ENCODE measurements around the gene ALDH6A1.
A peak's percentile ranks its signal among the peaks of the same experiment; 100 is the strongest.

Gene ALDH6A1

DNA sequence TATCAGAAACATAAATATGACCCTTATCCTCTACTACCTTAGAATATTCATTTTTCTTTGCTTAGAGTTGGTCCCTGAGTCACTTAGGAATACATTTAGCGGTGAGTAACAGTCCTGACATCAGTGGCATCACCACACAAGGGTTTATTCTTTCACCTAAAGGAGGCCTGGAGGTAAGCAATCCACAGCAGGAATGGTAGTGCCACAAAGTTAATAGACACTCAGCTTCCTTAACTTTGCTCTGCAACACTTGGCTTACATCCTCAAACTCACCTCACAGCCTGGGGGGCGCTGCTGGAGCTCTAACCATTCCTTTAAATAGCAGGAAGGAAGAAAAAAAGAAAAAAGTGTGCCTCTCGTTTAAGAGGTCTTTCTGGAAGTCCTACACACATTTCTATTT lies 36.0 kb downstream of the ALDH6A1 start:
- no peak for DNase-seq

DNA sequence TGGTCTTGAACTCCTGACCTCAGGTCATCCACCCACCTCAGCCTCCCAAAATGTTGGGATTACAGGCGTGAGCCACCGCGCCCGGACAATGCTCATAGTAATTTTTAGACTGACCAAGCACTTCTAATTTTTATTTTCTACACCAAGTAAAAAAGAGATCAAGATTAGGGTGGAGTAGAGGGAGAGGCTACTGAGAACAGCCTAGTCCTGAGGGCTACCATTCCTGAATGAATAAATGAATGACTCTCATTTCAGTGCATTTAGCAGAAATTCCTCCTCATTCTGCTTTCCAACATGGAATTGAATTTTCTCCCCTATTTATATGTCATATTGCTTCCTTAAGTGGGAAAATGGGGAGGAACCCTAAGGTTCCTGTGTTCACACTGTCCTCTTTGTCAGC lies 38.7 kb downstream of the ALDH6A1 start:
- DNase-seq, result no peak

GRCh38 chr14:74042296-74042695 lies 42.0 kb downstream of the ALDH6A1 start:
- DNase-seq, result no peak

DNA sequence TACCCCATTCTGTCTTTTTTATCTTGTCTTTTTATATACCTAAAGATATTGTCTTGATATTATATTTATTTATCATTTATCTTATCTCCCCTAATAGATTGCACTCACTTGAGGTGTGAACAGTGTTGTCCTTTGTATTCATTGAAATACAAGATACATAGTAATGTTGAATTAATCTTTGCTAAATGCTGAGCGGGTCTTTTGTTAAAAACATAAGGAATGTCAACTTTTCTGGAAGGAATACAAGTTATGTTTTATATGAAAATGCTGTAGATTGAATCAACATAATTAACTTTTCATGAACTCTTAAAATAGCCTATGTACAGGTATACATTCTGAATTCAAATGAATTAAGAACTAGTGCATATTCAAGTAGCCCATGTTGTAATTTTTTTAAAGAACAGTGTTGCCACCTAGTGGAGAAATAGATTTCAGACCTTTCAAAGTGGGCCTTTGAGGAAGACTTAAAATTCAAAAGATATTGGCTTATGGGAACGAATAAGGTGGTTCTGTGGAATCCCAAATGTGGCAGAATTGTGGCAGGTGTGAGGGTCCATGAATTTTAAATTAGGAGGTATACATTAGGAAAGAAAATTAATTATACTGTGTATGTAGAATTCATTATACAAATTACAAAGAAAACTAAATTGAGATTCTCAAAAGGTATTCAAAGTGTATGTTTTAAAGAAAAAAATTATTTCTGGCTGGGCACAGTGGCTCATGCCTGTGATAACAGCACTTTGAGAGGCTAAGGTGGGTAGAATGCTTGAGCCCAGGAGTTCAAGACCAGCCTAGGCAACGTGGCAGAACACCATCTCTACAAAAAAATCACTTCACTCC lies 46.0 kb downstream of the ALDH6A1 start:
- DNase-seq, result peak; percentile 21 to 41

DNA sequence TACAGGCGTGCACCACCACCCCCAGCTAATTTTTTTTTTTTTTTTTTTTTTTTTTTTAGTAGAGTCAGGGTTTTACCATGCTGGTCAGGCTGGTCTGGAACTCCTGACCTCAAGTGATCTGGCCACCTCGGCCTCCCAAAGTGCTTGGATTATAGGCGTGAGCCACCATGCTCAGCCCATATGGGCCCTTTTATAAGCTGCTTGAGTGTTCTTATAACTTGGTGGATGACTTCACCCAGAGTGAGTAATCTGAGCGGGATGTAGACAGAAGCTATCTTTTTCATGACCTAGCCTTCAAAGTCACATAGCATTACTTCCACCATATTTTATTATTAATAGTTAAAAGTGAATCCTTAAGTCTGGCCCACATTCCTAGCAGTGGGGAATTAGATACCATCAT lies 48.7 kb downstream of the ALDH6A1 start:
- no peak for DNase-seq

GRCh38 chr14:74034572-74034971 lies 49.7 kb downstream of the ALDH6A1 start:
- DNase-seq, result no peak

DNA sequence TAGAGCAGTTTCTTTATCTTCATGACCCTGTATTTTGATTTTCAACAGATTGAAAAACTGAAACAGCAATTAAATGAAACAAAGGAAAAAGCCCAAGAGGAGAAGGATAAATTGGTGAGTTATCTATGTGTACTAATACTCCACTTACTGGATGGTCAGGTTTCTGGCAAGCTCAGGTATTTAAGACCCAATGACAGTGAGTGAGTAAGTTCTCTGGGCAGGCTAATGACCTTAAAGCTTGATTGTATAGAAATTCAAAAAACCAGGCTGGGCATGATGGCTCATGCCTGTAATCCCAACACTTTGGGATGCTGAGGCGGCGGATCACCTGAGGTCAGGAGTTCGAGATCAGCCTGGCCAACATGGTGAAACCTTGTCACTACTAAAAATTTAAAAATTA lies 55.1 kb downstream of the ALDH6A1 start:
- no peak for DNase-seq

DNA sequence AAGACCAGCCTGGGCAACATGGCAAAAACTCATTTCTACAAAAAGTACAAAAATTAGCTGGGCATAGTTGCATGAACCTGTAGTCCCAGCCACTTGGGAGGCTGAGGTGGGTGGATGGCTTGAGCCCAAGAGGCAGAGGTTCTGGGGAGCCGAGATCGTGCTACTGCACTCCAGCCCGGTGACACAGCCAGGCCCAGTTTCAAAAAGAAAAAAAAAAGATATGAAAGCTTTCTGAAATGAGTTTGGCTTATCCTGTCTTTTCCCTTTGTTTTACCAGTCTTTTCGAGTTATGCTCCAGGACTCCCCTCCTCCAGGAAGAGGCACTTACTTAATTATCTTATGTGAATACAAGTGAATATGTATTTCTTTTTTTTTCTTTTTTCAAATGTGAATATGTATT lies 61.9 kb downstream of the ALDH6A1 start:
- no peak for DNase-seq

DNA sequence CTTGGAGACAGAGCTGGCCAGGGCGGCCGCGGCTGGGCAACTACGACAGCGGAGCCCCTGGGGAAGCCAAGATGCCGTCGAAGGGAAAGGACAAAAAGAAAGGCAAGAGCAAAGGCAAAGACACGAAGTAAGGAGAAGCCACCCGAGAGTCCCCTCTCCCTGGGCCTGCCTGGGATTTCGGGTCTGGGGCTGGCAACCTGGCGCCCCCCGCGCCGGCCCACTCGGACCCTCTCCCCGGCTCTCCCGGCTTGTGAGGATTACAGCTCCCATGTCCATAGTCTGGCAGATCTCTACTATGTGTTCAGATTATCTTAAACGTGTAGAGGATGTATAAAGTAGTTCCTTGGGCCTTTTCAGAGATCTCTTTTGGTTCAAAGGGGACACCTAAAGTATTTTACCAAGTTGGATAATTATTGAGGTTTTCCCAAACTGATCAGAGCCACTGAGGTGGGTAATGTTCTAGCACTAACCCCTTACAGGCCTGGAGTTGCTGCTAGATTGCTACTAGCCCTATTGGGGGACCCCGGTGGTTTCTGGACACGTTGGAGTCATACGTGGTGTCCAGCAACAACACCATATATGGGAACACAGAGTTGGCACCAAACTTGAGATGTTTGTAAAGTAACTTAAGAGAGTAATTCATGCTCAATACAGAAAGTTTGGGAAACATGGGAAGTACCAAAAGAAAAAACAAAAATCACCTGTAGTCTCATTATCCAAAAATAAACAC lies 64.7 kb downstream of the ALDH6A1 start:
- no peak for DNase-seq

DNA sequence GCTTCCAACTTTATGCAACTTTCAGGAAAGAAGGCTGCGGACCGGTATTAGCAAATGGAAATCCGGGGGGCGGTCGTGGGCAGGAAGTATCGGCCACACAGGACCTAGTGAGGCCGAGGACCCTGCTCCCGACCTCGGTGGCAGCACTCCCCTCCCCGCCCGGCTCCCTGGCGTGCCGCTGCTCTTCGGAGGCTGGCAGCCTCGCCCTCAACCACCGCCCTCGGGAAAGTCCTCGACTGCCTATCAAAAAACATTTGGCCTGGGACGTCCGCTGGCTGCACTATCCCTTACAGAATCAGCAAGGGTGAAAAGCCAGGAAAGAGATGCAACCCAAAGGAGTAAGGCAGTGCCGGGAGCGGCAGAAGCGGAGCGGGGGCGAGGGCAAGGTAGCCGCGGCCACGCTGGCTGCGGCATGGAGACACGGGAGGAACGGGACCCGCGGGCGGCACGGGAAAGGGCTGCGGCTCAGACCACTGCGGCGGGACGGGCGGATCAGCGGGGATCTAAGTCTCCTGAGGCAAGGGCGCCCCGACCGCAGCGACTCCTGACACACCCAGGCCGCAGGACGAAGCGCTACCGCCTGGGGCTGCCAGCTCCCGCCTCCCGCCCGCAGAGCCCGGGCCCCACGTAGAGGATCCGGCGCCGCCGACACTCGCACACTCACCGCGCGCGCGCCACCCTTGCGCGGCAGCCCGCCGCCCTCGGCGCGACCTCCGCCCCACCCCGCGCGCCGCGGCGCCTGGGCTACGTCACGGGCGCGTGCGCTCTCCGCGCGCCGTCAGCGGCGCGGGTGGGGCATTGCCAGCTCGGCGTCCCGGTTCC lies 65.5 kb downstream of the ALDH6A1 start, which contains the start of the genes BBOF1 and ENTPD5:
TSS of gene BBOF1 (plus strand) at position 764 of the 822 bp plus-strand sequence. CDS start 130 bp downstream, outside the sequence.
TSS of gene ENTPD5 (minus strand) at position 703 of the 822 bp plus-strand sequence. CDS start 31,186 bp downstream, outside the sequence.
- peak; percentile 75 to 88 for DNase-seq

DNA sequence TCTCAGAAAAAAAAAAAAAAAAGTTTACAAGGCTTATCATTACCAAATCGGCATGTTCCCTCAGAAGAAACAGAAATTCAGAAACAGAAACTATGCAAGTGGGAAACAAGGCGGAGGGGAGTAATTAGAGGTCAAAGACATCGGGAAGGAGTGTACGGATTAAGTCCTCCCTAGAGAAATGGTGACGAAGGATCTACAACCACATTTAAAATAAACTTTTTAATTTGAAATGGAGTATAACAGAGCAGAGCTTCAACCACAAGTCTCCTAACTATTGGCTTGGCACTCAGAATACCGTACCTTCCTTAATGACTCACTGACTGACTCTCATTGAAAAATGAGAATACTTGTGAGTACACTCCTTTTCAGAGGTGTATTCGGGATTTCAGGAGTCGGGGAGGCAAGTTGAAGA lies 66.1 kb downstream of the ALDH6A1 start:
- no peak for DNase-seq

- DNase-seq, result no peak
Observed at GRCh38 chr14:74015963-74016362, 68.3 kb downstream of the ALDH6A1 start.

GRCh38 chr14:74015176-74015575 lies 69.1 kb downstream of the ALDH6A1 start:
- no peak for DNase-seq

DNA sequence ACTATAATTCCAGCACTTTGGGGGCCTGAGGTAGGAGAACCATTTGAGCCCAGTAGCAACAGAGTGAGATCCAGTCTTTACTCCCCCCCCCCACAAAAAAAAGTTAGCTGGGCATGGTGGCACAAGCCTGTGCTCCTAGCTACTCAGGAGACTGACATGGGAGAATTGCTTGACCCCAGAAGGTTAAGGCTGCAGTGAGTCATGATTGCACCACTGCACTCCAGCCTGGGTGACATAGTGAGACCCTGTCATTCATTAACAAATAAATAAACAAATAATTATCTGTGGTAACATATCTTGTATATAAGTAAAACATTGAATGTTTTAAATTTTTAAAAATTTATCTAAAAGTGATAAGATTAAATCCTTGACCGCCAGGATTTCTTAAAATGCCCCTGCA lies 70.0 kb downstream of the ALDH6A1 start:
- DNase-seq, result no peak

DNA sequence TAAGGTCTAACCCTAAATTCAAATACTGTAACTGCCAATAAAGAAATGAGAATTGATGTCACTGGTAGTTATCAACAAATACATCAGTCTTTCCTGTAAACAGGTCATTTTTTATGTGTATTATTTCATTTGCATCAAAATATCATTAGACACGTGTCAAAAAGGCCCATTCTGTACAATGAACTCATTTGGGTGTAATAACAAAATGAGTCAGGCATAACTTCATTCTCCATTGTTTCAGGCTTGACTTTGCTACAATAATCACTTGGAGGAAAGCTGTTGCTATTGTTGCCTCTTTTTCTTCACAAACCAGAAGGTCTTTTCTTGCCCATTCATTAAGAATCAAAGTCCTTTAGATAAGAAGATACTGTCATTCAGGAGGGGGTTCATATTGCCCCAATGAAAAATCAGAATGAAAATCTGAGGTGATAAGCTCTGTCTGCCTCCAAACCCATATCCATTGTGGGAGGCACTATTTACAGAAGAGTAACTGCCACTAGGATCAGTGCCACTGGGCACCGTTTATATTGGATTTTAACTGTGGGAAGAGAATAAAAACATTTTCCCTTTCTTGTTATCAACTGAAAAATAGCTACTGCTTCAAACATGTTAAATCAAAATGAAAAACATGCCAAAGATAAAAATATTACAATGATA lies 75.3 kb downstream of the ALDH6A1 start:
- DNase-seq, result no peak

Data from NCI-H1930 (cell line).